ENCODE data around the gene TSPEAR.
"Not testable (repeated sequence)": the region's sequence is repeated elsewhere in the genome, so short reads cannot be mapped to it uniquely, and the experiment has no call there.

The TSPEAR gene

DNA sequence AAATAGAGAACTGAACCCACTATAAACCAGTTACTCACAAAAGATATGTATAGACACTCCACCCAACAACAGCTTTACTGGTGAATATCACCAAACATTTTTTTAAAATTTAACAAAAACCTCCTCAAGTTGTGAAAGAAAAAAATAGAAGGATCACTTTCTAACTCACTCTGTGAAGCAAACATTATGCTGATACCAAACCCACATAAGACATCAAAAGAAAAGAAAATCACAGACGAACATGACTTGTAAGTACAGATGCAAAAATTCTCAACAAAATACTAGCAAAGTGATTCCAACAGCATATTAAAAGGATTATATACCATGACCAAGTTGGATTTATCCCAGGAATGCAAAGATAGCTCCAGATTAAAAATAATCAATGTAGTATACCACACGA, 19.7 kb downstream of the TSPEAR start:
- H3K4me3 ChIP-seq (ENCODE audit: low read depth, low read length), result no peak overlapping the region
- TF ChIP-seq, protein P1, sequence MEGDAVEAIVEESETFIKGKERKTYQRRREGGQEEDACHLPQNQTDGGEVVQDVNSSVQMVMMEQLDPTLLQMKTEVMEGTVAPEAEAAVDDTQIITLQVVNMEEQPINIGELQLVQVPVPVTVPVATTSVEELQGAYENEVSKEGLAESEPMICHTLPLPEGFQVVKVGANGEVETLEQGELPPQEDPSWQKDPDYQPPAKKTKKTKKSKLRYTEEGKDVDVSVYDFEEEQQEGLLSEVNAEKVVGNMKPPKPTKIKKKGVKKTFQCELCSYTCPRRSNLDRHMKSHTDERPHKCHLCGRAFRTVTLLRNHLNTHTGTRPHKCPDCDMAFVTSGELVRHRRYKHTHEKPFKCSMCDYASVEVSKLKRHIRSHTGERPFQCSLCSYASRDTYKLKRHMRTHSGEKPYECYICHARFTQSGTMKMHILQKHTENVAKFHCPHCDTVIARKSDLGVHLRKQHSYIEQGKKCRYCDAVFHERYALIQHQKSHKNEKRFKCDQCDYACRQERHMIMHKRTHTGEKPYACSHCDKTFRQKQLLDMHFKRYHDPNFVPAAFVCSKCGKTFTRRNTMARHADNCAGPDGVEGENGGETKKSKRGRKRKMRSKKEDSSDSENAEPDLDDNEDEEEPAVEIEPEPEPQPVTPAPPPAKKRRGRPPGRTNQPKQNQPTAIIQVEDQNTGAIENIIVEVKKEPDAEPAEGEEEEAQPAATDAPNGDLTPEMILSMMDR (IDR thresholded peaks at IDR 0.05; ENCODE audit: control insufficient read depth, extremely low read depth, insufficient read depth), result no peak
- no peak for DNase-seq (ENCODE audit: low read depth)

DNA sequence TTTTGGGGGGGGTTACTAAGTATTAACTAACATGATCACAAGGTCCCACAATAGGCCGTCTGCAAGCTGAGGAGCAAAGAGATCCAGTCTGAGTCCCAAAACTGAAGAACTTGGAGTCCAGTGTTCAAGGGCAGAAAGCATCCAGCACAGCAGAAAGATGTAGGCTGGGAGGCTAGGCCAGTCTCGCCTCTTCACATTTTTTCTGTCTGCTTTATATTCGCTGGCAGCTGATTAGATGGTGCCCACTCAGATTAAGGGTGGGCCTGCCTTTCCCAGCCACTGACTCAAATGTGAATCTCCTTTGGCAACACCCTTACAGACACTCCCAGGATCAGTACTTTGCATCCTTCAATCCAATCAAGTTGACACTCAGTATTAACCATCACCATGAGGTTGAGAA, 21.6 kb downstream of the TSPEAR start:
- not testable (repeated sequence) for DNase-seq (ENCODE audit: low read depth)

DNA sequence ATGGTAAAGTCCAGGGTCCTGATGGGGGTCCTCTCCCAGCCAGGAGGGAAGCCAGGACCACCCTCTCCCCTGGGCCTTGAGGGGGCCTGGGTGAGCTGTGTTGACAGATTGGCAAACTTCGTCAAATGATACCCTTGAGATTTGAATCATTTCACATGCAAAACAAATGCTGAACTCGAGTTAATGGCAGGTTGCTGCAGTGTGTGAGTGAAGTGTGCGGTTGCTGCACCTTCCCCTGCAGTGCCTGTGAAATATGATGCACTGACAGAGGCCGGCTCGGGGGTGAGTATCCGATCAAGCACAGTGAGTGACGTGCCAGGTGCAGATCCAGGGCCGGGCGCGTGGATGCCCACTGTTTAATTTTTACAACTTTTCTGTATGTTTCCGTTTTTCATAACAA, 23.7 kb downstream of the TSPEAR start:
- DNase-seq (ENCODE audit: low read depth), result no peak
- TF ChIP-seq, protein P1 (IDR thresholded peaks at IDR 0.05; ENCODE audit: control insufficient read depth, extremely low read depth, insufficient read depth), result no peak
- no peak overlapping the region for H3K4me3 ChIP-seq (ENCODE audit: low read depth, low read length)

More for the DNA sequence above, 21.6 kb downstream of the TSPEAR start:
- H3K4me3 ChIP-seq (ENCODE audit: low read depth, low read length), result not testable (repeated sequence)

DNA sequence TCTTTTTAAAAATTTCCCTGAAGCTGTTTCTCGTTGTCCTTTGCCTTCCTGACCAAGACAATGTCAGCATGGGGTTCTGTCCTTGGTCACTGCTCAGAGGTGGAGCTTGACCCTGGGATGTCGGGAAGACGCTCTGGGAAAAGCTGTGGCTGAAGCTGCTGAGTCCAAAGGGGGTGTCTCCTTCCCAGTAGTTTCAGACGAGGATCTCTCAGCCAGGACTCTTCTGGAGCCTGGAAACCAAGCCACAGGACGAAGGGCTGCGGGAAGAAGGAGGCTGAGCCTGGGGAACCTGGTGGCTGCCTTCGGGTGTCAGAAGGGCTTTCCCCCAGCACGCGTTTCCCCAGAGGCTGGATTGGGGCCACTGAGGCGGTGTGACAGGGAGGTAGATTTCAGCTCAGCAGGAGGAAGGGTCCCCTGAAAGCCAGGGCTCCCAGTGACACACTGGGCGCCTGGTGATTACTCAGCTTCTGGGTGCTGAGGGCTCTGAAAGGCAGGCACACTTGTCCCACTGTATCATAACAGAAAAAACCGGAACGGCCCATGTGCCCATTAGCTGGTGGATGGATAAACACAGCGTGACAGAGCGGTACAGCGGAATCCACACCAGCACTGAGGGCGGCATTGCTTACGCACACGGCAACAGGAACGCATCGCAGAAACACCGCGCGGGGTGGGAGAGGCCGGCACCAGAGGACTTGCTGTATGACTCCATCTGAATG, 24.4 kb downstream of the TSPEAR start:
- no peak for DNase-seq (ENCODE audit: low read depth)
- TF ChIP-seq, protein P1 (IDR thresholded peaks at IDR 0.05; ENCODE audit: control insufficient read depth, extremely low read depth, insufficient read depth), result no peak
- H3K4me3 ChIP-seq (ENCODE audit: low read depth, low read length), result no peak overlapping the region

DNA sequence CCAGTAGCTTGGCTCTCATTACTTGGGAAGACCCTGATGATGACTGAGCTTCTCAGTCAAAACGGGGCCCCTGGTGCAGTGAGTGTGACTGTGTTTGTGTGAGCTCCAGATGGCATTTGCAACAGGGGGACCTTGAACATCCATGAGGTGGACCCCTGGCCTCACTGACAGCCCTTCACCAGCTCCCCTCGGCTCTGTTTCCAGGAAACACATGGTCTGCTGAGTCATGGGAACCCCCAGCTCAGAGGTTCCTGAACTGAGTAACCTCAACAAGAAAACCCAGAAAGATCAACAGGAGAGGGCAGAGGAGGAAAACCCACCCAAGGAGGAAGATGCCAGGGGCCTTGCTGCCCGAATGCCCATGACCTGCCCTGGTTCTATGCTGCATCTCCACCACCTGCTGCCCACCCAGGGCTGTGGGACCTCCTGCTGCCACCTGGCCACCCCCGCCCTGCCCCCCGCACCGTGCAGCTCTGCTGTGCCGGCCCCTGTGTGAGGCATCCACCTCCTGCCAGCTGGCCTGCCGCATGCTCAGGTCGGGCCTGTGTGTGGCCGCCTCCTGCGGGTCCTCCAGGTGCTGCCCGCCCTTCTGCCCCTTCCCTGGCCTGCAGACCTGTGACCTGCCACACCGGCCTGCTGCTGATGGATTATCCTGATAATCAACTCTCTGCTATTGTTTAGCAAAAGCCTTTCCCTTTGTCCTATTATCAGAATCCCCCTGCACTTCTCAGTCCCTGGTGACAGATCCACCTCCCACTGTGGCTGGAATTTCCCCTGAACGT, 25.2 kb downstream of the TSPEAR start:
- no peak for DNase-seq (ENCODE audit: low read depth)
- no peak overlapping the region for H3K4me3 ChIP-seq (ENCODE audit: low read depth, low read length)
- TF ChIP-seq, protein P1 (IDR thresholded peaks at IDR 0.05; ENCODE audit: control insufficient read depth, extremely low read depth, insufficient read depth), result no peak

DNA sequence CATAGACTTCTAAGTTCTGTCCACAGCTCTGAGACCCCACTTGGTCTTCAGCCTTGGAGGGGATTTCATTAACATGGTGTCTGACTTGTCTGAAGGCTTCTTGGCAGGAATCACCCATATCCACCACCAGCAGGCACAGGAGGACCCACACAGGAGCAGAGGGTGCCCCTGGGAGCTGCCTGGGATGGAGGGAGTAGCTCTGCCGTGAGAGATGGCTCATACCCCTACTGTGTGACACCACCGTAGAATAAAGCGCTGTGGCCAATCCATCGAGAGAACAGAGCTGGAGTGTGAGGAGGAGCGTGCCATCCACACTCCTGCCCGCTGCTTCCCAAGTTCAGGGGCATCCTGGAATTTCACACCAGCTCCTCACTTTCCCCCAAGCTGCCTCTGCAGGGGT, 26.3 kb downstream of the TSPEAR start:
- not testable (repeated sequence) for DNase-seq (ENCODE audit: low read depth)

DNA sequence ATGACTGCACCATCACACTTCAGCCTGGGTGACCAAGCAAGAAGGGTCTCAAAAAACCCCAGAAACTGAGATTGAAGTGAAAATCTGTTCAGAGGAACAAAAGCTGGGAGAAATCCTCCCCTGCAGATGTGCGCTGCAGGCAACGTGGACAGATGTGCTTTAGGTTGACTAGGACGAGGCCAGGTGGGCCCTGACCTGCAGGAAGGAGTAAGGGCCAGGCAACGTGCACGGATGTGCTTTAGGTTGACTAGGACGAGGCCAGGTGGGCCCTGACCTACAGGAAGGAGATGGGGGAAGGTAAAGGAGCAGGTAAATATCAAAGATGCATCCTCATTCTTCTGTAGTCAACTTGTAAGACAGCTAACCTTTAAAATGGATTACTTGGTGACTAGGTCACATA, 26.9 kb downstream of the TSPEAR start:
- no peak for DNase-seq (ENCODE audit: low read depth)
- H3K4me3 ChIP-seq (ENCODE audit: low read depth, low read length), result no peak overlapping the region
- TF ChIP-seq, protein P1 (IDR thresholded peaks at IDR 0.05; ENCODE audit: control insufficient read depth, extremely low read depth, insufficient read depth), result no peak

More for the DNA sequence above, 26.3 kb downstream of the TSPEAR start:
- not testable (repeated sequence) for H3K4me3 ChIP-seq (ENCODE audit: low read depth, low read length)

DNA sequence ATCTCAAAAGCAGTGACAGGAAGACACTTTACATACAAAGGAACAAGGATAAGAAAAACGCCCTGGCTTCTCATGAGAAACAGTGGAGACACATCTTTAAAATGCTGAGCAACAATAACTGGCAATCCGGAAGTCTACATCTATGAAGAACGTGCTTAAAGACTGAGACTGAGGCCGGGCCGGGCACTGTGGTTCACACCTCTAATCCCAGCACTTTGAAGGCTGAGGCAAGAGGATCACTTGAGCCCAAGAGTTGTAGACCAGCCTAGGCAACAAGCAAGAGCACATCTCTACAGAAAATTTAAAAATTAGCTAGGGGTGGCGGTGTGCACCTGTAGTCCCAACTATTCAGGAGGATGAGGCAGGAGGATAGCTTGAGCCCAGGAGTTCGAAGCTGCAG, 27.3 kb downstream of the TSPEAR start:
- TF ChIP-seq, protein P1 (IDR thresholded peaks at IDR 0.05; ENCODE audit: control insufficient read depth, extremely low read depth, insufficient read depth), result no peak
- no peak for DNase-seq (ENCODE audit: low read depth)
- H3K4me3 ChIP-seq (ENCODE audit: low read depth, low read length), result no peak overlapping the region

All from LNCaP clone FGC (cell line).